Left ventricle myocardium inferior (tissue), 1 donor: ENCODE measurements around the gene BCAP29. TPM values are rescaled to one million over a fixed set of nuclear protein-coding genes. Genes with fewer than 3 reads are reported as not detected.

Experiments
- DNase-seq: peaks from one replicate; pipeline ENCODE4 v3.0.0-alpha.2; 2020
- H3K27ac ChIP-seq: fragments of 200-600 bp; replicated peaks from 2 replicates; pipeline ENCODE4 v1.8.0; 2021
- H3K27me3 ChIP-seq: fragments of 200-600 bp; 2 replicates; pipeline ENCODE4 v1.8.0; 2021; ENCODE audit warnings: low read depth
- H3K36me3 ChIP-seq: fragments of 200-600 bp; 2 replicates; pipeline ENCODE4 v1.8.0; 2021
- H3K4me1 ChIP-seq: fragments of 200-600 bp; 2 replicates; pipeline ENCODE4 v1.8.0; 2021
- H3K4me3 ChIP-seq: fragments of 200-600 bp; 2 replicates; pipeline ENCODE4 v1.8.0; 2021; ENCODE audit warnings: mild to moderate bottlenecking, moderate library complexity
- H3K9me3 ChIP-seq: fragments of 200-600 bp; replicated peaks from 2 replicates; pipeline ENCODE4 v1.8.0; 2021
- CTCF ChIP-seq: fragments of 200-600 bp; IDR thresholded peaks from 2 replicates; pipeline ENCODE4 v1.8.0; 2021; ENCODE audit warnings: antibody characterized with exemption, mild to moderate bottlenecking, borderline replicate concordance
- intact Hi-C: fragments of 100-400 bp; cut with micrococcal nuclease; formaldehyde crosslinking; loops from one replicate; pipeline ENCODE4 v1.11.0; 2022
- total RNA-seq: library from RNA; stranded (reverse); fragmentation: NEBNext Ultra II Directional; extraction: Animal tissue kit (Norgen Biotek cat#: 25700); gene quantifications from one replicate; pipeline ENCODE4 v1.2.1, GENCODE V29; 2021
- donor health status: DM: no; HTN: yes; CAD: no; lungs with severe emphysema.

The BCAP29 gene
- total RNA-seq, 1 donor from 2014 or later, result 91.0 TPM

- intact Hi-C loops, result no loop called here
- TF ChIP-seq CTCF, result no peak
These were observed 63.9 kb downstream of the BCAP29 start for GRCh38 chr7:107643938-107644308.

GRCh38 chr7:107644309-107644974 lies 64.4 kb downstream of the BCAP29 start:
- no peak overlapping the region for H3K27ac ChIP-seq
- no peak for DNase-seq
- H3K4me1 ChIP-seq, result peaks cover 8% of the 10 kb centered on the region
- no peaks in the 10 kb centered on the region for H3K27me3 ChIP-seq
- intact Hi-C loops, result no loop called here
- no peaks in the 10 kb centered on the region for H3K9me3 ChIP-seq
- H3K4me3 ChIP-seq, result peak overlapping the region; percentile 8
- no peaks in the 10 kb centered on the region for H3K36me3 ChIP-seq
- TF ChIP-seq CTCF, result no peak

More at GRCh38 chr7:107643938-107644308, 63.9 kb downstream of the BCAP29 start:
- Histone ChIP-seq H3K4me1 (peaks cover 8% of the 10 kb centered on the region), H3K27me3 (no peaks in the 10 kb centered on the region), H3K4me3 (no peak overlapping the region), H3K27ac (no peak overlapping the region), H3K9me3 (no peaks in the 10 kb centered on the region), H3K36me3 (no peaks in the 10 kb centered on the region)
- no peak for DNase-seq

GRCh38 chr7:107652642-107653041 lies 72.6 kb downstream of the BCAP29 start:
- no peak for TF ChIP-seq CTCF
- peaks cover 8% of the 10 kb centered on the region for H3K9me3 ChIP-seq
- DNase-seq, result no peak
- H3K27ac ChIP-seq, result no peak overlapping the region
- H3K36me3 ChIP-seq, result no peaks in the 10 kb centered on the region
- intact Hi-C loops, result no loop called here
- no peaks in the 10 kb centered on the region for H3K27me3 ChIP-seq
- H3K4me1 ChIP-seq, result no peaks in the 10 kb centered on the region
- no peak overlapping the region for H3K4me3 ChIP-seq

GRCh38 chr7:107658467-107658866 lies 78.4 kb downstream of the BCAP29 start:
- Histone ChIP-seq H3K4me3 (no peak overlapping the region), H3K9me3 (no peaks in the 10 kb centered on the region), H3K36me3 (no peaks in the 10 kb centered on the region), H3K27ac (no peak overlapping the region), H3K27me3 (peaks cover 23% of the 10 kb centered on the region), H3K4me1 (peaks cover 18% of the 10 kb centered on the region)
- no peak for TF ChIP-seq CTCF
- DNase-seq, result no peak
- intact Hi-C loops, result no loop called here

- no peak for DNase-seq
- Histone ChIP-seq H3K9me3 (no peaks in the 10 kb centered on the region), H3K27me3 (peaks cover 23% of the 10 kb centered on the region), H3K4me3 (no peak overlapping the region), H3K27ac (no peak overlapping the region), H3K36me3 (no peaks in the 10 kb centered on the region), H3K4me1 (peaks cover 18% of the 10 kb centered on the region)
- intact Hi-C loops, result no loop called here
- no peak for TF ChIP-seq CTCF
These were observed 79.6 kb downstream of the BCAP29 start for GRCh38 chr7:107659666-107660065.
